ENCODE measurements around the gene TSSC4. TPM values are rescaled to one million over a fixed set of nuclear protein-coding genes. Genes with fewer than 3 reads are reported as not detected.
A peak's percentile ranks its signal among the peaks of the same experiment; 100 is the strongest.

Gene TSSC4
- total RNA-seq, 2 experiments from 2014 or later: 33.8 to 40.2 TPM

DNA sequence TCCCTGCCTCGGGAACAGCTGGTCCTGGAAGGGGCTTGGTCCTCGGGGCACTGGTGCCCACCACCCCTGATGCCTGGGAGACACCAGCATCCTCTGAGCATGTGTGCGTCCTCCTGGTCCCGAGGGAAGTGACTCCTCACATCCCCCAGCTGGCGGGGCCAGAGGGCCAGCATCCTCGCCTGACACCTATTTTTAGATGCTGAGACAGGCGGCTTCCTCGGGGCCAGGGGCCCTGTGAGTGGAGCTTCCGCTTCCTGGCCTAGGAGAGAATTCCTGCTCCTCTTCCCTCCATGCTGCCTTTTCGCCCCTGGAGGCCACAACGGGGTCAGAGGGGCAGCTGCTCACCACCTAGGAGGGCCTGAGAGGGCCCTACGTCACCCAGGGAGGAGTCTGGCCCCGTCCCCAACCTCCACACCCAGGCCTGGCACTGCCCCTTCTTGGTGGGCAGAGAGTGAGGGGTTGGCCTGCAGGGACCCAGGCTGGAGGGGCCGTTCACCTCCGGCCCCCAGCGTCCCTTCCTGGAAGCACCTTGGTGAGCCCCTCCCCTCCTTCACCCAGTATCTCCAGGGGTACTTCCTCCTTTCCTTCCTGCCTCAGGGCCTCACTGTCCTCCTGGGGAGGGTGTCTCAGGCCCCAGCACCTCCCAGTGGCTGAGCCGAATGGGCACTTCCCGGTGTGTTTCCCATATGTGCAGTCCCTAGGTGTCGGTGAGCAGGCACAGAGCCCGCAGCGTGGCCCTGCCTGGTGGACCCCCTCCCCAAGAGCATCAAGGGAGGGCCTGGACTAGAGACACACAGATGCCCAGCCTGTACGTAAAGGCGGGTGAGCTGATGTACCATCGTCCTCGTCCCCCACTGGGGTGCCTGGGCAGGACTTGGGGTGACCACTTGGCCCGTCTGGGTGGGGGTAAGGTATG lies 17.4 kb upstream of the TSSC4 start:
- Mint-ChIP-seq H3K4me1 (ENCODE audit: low read depth) (peaks cover 52% of the 10 kb centered on the region), H3K36me3 (peaks cover 4% of the 10 kb centered on the region), H3K4me3 (no peak overlapping the region), H3K27ac (no peak overlapping the region), H3K27me3 (no peaks in the 10 kb centered on the region), H3K9me3 (no peaks in the 10 kb centered on the region)
- ChIA-PET POLR2A (no interaction called here), CTCF (interaction anchor here (1.0 kb wide), 1 partner anchor 17 kb away, joined by 3 read pairs; the partner anchor contains the start of gene TSSC4)
- intact Hi-C loops (cut with micrococcal nuclease): no loop called here
- DNase-seq: no peak

DNA sequence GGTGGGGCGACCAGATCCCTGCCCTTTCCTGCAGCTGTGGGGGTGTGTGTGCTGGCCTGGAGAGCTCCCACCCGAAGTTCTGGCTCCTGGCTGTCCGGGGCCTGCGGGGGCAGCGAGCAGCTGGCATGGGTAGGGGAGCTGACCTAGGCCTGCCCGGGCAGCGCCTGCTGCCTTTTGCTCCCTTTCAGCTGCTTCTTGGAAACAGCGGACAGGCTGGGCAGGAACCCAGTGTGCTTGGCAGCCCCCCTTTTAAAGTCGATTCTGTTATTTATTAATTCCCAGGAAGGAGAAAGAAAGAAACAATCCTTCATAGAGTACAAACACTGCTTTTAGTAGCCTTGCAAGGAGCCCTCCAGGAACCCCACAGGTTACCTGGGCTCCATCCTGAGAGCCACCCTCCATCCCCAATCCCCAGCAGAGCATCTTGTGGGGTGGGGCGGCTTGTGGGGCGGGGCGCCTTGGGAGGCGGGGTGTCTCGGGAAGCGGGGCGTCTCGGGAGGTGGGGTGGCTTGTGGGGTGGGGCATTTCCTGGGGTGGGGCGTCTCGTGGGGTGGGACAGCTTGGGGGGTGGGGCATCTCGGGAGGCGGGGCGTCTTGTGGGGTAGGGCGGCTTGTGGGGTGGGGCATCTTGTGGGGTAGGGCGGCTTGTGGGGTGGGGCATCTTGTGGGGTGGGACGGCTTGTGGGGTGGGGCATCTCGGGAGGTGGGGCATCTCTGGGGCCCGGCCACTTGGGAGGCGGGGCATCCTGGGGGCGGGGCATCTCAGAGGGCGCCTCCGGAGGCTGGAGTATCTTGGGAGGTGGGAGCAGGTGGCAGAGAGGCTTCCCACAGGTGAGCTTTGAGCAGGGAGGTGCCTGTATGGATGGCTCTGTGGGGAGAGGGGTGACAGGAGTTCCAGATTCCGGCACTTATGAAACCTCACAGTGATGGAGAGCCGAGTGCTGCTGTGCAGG lies 16.4 kb upstream of the TSSC4 start:
- ChIA-PET POLR2A (no interaction called here), CTCF (interaction anchor here (1.0 to 1.4 kb wide), 2 partner anchors 16 to 79 kb away, joined by 3 to 5 read pairs; partner anchors contain the start of gene TSSC4)
- intact Hi-C loops (cut with micrococcal nuclease): no loop called here
- peak; percentile 32 for DNase-seq
- Mint-ChIP-seq H3K27ac (no peak overlapping the region), H3K9me3 (no peaks in the 10 kb centered on the region), H3K4me1 (ENCODE audit: low read depth) (peaks cover 44% of the 10 kb centered on the region), H3K27me3 (no peaks in the 10 kb centered on the region), H3K36me3 (peaks cover 2% of the 10 kb centered on the region), H3K4me3 (no peak overlapping the region)

DNA sequence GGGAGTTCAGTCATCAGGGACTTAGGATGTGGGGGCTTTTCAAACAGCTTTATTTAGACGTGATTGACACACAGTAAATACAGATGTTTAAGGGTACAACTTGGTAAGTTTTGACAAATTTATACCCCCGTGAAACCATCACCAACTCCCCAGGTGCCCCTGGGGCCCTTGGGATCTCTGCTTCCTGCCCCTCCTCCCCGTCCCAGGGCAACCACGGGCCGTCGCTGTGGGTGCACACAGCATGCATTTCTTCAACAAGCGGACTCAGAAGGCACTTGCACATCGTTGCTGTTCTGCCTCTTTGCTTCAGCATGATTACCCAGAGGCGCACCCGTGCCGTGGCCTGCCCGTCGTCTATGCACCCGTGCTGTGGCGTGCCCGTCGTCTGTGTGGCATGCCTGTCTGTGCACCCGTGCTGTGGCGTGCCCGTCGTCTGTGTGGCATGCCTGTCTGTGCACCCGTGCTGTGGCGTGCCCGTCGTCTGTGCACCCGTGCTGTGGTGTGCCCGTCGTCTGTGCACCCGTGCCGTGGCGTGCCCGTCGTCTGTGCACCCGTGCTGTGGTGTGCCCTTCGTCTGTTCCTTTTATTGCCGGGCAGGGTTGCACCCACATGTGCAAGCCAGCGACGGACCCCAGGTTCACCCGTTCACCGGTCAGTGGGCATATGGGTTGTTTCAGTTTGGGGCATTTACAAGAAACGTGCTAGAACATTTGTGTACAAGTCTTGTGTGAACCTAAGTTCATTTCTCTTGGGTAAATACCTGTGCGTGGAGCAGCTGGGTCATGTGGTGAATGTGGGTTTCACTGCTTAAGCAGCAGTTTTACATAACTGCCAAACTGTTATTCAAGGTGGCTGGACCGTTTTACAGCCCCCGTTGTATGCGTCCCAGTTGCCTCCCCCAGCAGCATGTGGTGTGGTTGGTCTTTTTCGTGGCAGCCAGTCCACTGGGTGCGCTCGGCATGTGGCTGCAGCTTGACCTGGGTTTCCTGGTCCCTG lies 15.1 kb upstream of the TSSC4 start:
- CTCF ChIA-PET: interaction anchor here (0.9 to 1.4 kb wide), 4 partner anchors 79 to 83 kb away, joined by 3 to 5 read pairs (median 3); no protein-coding TSS in a partner anchor
- Mint-ChIP-seq H3K27ac (no peak overlapping the region), H3K4me3 (no peak overlapping the region), H3K4me1 (ENCODE audit: low read depth) (peaks cover 43% of the 10 kb centered on the region), H3K27me3 (no peaks in the 10 kb centered on the region), H3K9me3 (no peaks in the 10 kb centered on the region), H3K36me3 (peaks cover 5% of the 10 kb centered on the region)
- DNase-seq: no peak
- intact Hi-C loops (cut with micrococcal nuclease): no loop called here
- POLR2A ChIA-PET: interaction anchor here (2.6 kb wide), 1 partner anchor 9 kb away, joined by 12 read pairs; the partner anchor contains the start of gene CD81

DNA sequence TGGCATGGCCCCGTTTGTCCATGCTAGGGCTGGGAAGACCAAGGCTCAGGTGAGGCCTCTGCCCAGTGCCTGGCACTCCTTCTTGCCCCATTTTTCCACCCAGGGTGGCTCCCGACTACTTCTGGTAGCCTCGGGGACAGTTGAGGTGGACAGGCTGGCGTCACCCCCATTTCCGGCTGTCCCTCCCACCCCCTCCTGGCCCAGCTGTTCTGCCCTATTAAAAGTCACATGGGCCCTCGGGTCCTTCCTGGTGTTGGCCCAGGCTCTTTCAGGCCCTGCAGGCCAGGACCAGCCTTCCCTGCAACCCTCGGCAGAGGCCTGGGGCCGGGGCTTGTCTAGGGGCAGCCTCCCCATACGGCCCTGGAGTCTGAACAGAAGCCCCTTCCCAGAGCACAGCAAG lies 14.0 kb upstream of the TSSC4 start:
- H3K27me3 Mint-ChIP-seq: no peaks in the 10 kb centered on the region
- peaks cover 6% of the 10 kb centered on the region for H3K36me3 Mint-ChIP-seq
- H3K27ac Mint-ChIP-seq: no peak overlapping the region
- no peak overlapping the region for H3K4me3 Mint-ChIP-seq
- no peaks in the 10 kb centered on the region for H3K9me3 Mint-ChIP-seq
- peaks cover 40% of the 10 kb centered on the region for H3K4me1 Mint-ChIP-seq (ENCODE audit: low read depth)
- DNase-seq: no peak
- ChIA-PET POLR2A (interaction anchor here (1.1 to 2.6 kb wide), 3 partner anchors 9 to 13 kb away, joined by 4 to 12 read pairs (median 5); partner anchors contain the start of gene CD81), CTCF (interaction anchor here (0.6 to 1.8 kb wide), 6 partner anchors 14 to 997 kb away, joined by 3 to 10 read pairs (median 3); partner anchors contain the start of genes BRSK2 and TSSC4)
- intact Hi-C loops (cut with micrococcal nuclease): no loop called here

DNA sequence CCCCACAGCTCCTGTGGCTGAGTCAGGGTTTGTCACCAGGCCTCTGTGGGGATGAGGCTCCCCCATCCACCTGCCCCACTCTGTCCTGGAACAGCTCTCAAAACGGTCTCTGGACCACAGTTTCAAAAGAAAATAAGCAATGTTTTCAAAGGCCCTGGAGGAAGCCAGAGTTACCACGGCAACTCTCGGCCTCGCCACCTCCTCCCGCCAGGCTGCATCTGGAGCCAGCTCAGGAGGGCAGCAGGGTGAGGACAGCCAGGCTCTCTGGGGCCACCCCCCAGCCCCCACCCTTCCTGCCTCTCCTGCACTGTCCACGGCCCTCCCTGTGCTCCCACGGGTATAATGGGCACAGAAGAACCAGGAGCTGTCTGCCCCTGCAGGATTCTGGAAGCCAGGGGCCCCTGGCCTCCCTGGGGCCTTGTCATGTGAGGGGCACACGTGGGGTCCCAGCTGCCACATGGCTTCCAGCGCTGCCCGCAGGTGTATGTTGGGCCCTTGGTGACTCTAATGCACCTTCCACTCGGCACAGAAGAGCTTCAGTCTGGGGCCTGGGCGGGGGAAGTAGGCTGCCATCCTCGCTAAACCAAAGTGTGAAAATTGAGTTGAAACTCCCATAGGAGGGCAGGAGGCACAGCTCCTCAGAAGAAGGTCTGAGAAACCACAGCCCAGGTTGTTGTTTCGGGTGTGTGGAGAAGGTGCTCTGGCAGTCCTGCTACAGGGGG lies 13.1 kb upstream of the TSSC4 start:
- POLR2A ChIA-PET: interaction anchor here (1.1 to 2.6 kb wide), 3 partner anchors 9 to 12 kb away, joined by 4 to 12 read pairs (median 5); partner anchors contain the start of gene CD81
- no peaks in the 10 kb centered on the region for H3K27me3 Mint-ChIP-seq
- peak; percentile 43 for DNase-seq
- H3K4me1 Mint-ChIP-seq (ENCODE audit: low read depth): peaks cover 38% of the 10 kb centered on the region
- H3K9me3 Mint-ChIP-seq: no peaks in the 10 kb centered on the region
- CTCF ChIA-PET: interaction anchor here (0.6 to 1.8 kb wide), 8 partner anchors 11 to 998 kb away, joined by 3 to 10 read pairs (median 4); partner anchors contain the start of genes BRSK2 and TSSC4
- H3K27ac Mint-ChIP-seq: peak overlapping the region; percentile 34
- intact Hi-C loops (cut with micrococcal nuclease): no loop called here
- H3K4me3 Mint-ChIP-seq: no peak overlapping the region
- H3K36me3 Mint-ChIP-seq: peaks cover 6% of the 10 kb centered on the region

DNA sequence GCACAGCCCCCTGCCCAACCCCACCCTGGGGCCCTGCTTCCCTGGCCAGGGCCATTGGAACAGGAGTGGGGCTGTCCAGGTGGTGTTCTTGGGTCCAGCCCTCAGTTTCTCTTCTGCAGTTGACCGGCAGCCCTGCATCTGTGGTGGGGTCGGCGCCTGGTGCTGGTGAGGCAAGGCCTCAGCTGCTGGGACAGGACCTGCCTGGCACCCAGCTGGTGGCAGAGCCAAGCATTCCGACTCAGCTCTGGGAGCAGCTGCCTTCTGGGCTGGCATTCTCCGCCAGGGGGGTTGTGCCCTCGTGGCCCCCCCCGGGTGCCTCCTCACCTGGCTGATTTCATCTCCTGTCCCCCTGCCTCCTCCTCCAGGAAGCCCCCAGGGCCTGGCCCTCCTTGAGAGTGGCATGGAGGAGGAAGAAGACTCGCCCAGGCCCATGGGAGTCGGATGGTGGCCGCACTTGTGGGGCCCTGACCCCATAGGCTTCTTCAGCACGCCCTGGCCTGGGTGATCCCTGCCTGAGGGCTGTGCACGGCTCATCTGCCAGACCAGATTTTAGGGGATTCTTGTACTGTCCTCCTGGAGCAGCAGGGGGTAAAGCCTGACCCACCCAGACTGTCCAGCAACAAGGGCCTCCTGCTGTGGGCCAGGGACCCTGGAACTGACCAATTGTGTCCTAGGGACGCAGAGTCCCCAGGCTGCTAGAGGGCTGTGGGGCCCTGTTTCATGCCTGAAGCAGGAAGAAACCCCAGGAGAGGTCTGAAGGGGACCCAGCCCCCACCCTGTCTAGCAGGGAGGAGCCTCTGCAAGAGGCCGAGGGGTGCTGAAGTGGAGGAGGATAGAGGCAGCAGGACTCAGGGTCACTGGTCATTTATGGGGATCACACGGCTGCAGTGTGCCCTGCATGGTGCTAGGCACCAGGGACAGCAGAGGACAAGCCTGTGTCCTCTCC lies 11.8 kb upstream of the TSSC4 start:
- intact Hi-C loops (cut with micrococcal nuclease): no loop called here
- CTCF ChIA-PET: interaction anchor here (1.0 to 1.3 kb wide), 2 partner anchors 32 to 84 kb away, joined by 5 read pairs; no protein-coding TSS in a partner anchor
- Mint-ChIP-seq H3K9me3 (no peaks in the 10 kb centered on the region), H3K4me1 (ENCODE audit: low read depth) (peaks cover 33% of the 10 kb centered on the region), H3K36me3 (peaks cover 6% of the 10 kb centered on the region), H3K27ac (peak overlapping the region; percentile 38), H3K4me3 (no peak overlapping the region), H3K27me3 (no peaks in the 10 kb centered on the region)
- DNase-seq: no peak
- POLR2A ChIA-PET: no interaction called here

DNA sequence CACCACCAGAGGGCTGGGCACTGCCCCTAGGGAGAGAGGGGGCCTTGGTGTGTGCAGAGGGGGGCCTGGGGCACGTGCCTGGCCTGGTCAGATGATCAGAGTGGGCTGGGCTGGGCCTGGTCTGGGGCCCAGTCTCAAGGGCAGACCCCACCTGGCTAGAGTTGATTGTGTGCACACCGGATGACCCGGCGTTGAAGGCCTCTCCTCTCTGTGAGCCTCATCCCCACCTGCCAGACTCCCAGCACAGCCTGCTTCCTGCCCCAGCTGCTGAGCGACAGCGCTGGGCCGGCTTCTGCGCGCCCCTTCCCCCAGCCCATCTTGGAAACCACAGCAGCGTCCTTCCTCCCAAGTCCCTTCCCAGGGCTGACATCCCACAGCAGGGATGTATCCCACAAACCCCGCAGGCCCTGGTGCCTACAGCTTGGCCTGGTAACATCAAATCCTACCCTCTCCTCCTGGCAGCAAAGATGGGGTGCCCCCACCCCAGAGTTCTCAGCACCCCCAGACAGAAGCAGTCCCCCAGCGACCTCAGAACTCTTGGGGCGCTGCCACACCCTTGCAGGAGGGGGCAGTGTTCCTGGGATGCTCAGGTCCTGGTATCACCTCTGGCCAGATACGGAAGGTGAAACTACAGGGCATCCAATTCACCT lies 11.0 kb upstream of the TSSC4 start:
- H3K36me3 Mint-ChIP-seq: peaks cover 6% of the 10 kb centered on the region
- intact Hi-C loops (cut with micrococcal nuclease): no loop called here
- POLR2A ChIA-PET: no interaction called here
- no peaks in the 10 kb centered on the region for H3K27me3 Mint-ChIP-seq
- H3K9me3 Mint-ChIP-seq: no peaks in the 10 kb centered on the region
- peak overlapping the region; percentile 38 for H3K27ac Mint-ChIP-seq
- CTCF ChIA-PET: no interaction called here
- H3K4me3 Mint-ChIP-seq: no peak overlapping the region
- no peak for DNase-seq
- H3K4me1 Mint-ChIP-seq (ENCODE audit: low read depth): peaks cover 29% of the 10 kb centered on the region

DNA sequence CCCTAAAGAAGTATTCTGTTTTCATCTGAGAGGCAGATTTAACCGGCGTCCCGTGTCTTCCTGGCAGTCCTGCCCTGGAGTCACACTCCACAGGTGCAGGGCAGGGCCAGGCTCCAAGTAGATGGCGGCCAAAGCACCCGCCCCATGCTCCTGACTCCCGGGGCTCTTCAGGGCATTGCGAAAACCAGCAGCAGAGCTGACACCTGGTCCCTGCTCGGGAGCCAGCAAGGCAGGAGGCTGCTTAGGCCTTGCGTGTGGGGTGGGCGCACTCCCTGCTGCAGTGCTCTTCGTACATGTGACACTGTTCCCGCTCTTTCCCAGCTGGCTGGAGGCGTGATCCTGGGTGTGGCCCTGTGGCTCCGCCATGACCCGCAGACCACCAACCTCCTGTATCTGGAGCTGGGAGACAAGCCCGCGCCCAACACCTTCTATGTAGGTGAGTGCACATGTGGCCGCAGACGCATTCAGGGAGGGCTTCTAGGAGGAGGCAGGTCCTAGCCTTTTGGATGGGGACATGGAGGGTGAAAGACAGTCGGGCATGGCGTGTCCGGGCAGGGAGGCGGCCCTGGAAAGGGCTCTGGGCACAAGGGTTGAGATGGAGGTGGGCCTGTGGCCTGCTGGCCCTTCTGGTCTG lies 10.3 kb upstream of the TSSC4 start:
- peaks cover 6% of the 10 kb centered on the region for H3K36me3 Mint-ChIP-seq
- ChIA-PET CTCF (no interaction called here), POLR2A (interaction anchor here (1.9 kb wide), 1 partner anchor 13 kb away, joined by 5 read pairs; the partner anchor contains the start of gene CD81)
- peaks cover 25% of the 10 kb centered on the region for H3K4me1 Mint-ChIP-seq (ENCODE audit: low read depth)
- H3K27ac Mint-ChIP-seq: no peak overlapping the region
- H3K27me3 Mint-ChIP-seq: no peaks in the 10 kb centered on the region
- intact Hi-C loops (cut with micrococcal nuclease): no loop called here
- H3K4me3 Mint-ChIP-seq: no peak overlapping the region
- no peak for DNase-seq
- no peaks in the 10 kb centered on the region for H3K9me3 Mint-ChIP-seq

DNA sequence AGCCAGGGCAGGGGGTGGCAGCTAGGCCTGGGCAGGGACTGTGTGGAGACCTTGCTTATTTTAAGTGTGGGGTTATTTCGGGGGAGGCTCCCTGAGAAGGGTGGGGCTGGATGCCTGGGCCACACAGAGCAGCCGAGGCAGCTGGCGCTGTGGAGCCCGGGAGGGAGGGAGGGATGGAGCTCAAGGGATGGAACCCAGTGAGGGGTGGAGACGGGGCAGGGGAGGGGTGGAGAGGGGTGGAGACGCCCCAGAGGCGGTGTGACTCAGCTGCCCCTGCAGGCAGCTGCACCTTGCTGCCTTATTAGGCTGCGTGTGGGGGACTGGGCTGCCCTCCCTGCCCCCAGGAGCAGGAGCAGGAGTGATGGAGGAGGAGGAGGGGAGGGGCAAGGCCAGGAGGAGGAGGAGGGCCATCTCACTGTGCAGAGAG lies 9.8 kb upstream of the TSSC4 start:
- peaks cover 22% of the 10 kb centered on the region for H3K4me1 Mint-ChIP-seq (ENCODE audit: low read depth)
- no peaks in the 10 kb centered on the region for H3K27me3 Mint-ChIP-seq
- no peak overlapping the region for H3K27ac Mint-ChIP-seq
- peaks cover 4% of the 10 kb centered on the region for H3K36me3 Mint-ChIP-seq
- DNase-seq: no peak
- ChIA-PET CTCF (no interaction called here), POLR2A (interaction anchor here (1.9 kb wide), 1 partner anchor 13 kb away, joined by 5 read pairs; the partner anchor contains the start of gene CD81)
- H3K9me3 Mint-ChIP-seq: no peaks in the 10 kb centered on the region
- no peak overlapping the region for H3K4me3 Mint-ChIP-seq
- intact Hi-C loops (cut with micrococcal nuclease): no loop called here

Data from activated CD4-positive, alpha-beta memory T cell treated with anti-CD3 and anti-CD28 coated beads for 36 hours (primary cell).